ENCODE results near the gene TPMT. TPM values are rescaled to one million over a fixed set of nuclear protein-coding genes. Genes with fewer than 3 reads are reported as not detected.

The TPMT gene
- polyA plus RNA-seq, 3 donors from 2014 or later, result 20.6 to 24.8 (median 24.0) TPM

- DNase-seq, result no peak
- Mint-ChIP-seq H3K4me1 (peaks cover 10 to 11% of the 10 kb centered on the region in 2 donors), H3K4me3 (no peak overlapping the region), H3K27me3 (ENCODE audit: low read depth in 3 of 3) (peaks cover 0 to 2% (median 0%) of the 10 kb centered on the region in 3 donors), H3K27ac (no peak overlapping the region), H3K36me3 (peaks cover 9 to 32% (median 10%) of the 10 kb centered on the region in 3 donors), H3K9me3 (no peaks in the 10 kb centered on the region)
Measured at GRCh38 chr6:18148304-18149025, 6.4 kb downstream of the TPMT start.

DNA sequence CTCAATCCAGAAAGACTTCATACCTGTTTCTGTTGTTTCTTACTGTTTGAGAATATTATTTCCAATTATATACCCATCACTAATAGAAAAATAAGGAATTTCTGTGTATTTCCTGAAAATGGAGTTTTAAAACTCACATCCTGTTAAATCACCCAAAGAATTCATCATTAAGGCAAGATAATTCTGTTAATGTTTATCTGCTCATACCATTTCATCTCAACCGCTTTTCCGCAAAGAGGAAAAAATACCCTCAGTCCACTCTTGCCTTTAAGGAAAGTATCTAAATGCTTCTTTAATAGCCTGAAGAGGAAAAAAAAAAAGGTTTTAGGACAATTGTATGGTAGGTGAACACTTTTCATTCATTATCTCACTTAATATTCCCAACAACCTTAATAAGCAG is 7.3 kb downstream of the TPMT start:
- DNase-seq, result no peak
- Mint-ChIP-seq H3K4me3 (no peak overlapping the region), H3K4me1 (peaks cover 2 to 4% of the 10 kb centered on the region in 2 donors), H3K9me3 (no peaks in the 10 kb centered on the region), H3K27me3 (ENCODE audit: low read depth in 3 of 3) (no peaks in the 10 kb centered on the region), H3K27ac (no peak overlapping the region), H3K36me3 (peaks cover 16 to 39% (median 18%) of the 10 kb centered on the region in 3 donors)

- Mint-ChIP-seq H3K4me3 (no peak overlapping the region), H3K36me3 (peaks cover 21 to 44% (median 22%) of the 10 kb centered on the region in 3 donors), H3K9me3 (no peaks in the 10 kb centered on the region), H3K4me1 (no peaks in the 10 kb centered on the region), H3K27me3 (ENCODE audit: low read depth in 3 of 3) (no peaks in the 10 kb centered on the region), H3K27ac (no peak overlapping the region)
- no peak for DNase-seq
Measured at GRCh38 chr6:18147160-18147559, 7.7 kb downstream of the TPMT start.

DNA sequence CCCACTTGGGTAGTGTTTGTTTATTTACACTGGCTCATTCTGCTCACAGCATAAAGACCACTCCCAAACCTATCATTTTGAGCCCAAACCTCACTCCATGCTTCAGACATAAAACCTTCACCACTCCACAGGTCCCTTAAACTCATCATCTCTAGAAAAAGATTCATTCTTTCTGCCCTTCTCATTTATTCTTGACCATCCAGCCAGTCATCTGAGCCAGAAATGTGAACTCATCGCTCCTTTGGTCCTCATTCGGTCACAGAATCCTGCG is 12.4 kb downstream of the TPMT start:
- H3K36me3 Mint-ChIP-seq, result peaks cover 32 to 55% (median 41%) of the 10 kb centered on the region in 3 donors
- H3K4me1 Mint-ChIP-seq, result no peaks in the 10 kb centered on the region
- no peaks in the 10 kb centered on the region for H3K9me3 Mint-ChIP-seq
- H3K27ac Mint-ChIP-seq, result peak overlapping the region in 1 of 6 donors; percentile 11
- H3K4me3 Mint-ChIP-seq, result no peak overlapping the region
- H3K27me3 Mint-ChIP-seq (ENCODE audit: low read depth in 3 of 3), result no peaks in the 10 kb centered on the region
- no peak for DNase-seq

- no peak overlapping the region for H3K4me3 Mint-ChIP-seq
- no peak for DNase-seq
- no peaks in the 10 kb centered on the region for H3K9me3 Mint-ChIP-seq
- H3K27ac Mint-ChIP-seq, result no peak overlapping the region
- H3K4me1 Mint-ChIP-seq, result no peaks in the 10 kb centered on the region
- H3K27me3 Mint-ChIP-seq (ENCODE audit: low read depth in 3 of 3), result no peaks in the 10 kb centered on the region
- peaks cover 32 to 52% (median 39%) of the 10 kb centered on the region in 3 donors for H3K36me3 Mint-ChIP-seq
Measured at GRCh38 chr6:18141805-18142590, 12.9 kb downstream of the TPMT start.

- no peaks in the 10 kb centered on the region for H3K4me1 Mint-ChIP-seq
- H3K27me3 Mint-ChIP-seq (ENCODE audit: low read depth in 3 of 3), result no peaks in the 10 kb centered on the region
- no peaks in the 10 kb centered on the region for H3K9me3 Mint-ChIP-seq
- H3K27ac Mint-ChIP-seq, result no peak overlapping the region
- no peak overlapping the region for H3K4me3 Mint-ChIP-seq
- peaks cover 32 to 54% (median 46%) of the 10 kb centered on the region in 3 donors for H3K36me3 Mint-ChIP-seq
- DNase-seq, result no peak
Measured at GRCh38 chr6:18139935-18140621, 14.8 kb downstream of the TPMT start.

- no peaks in the 10 kb centered on the region for H3K9me3 Mint-ChIP-seq
- H3K36me3 Mint-ChIP-seq, result peaks cover 37 to 54% (median 52%) of the 10 kb centered on the region in 3 donors
- H3K4me3 Mint-ChIP-seq, result no peak overlapping the region
- no peaks in the 10 kb centered on the region for H3K4me1 Mint-ChIP-seq
- H3K27ac Mint-ChIP-seq, result no peak overlapping the region
- DNase-seq, result no peak
- H3K27me3 Mint-ChIP-seq (ENCODE audit: low read depth in 3 of 3), result no peaks in the 10 kb centered on the region
Measured at GRCh38 chr6:18138906-18139305, 16.0 kb downstream of the TPMT start.

DNA sequence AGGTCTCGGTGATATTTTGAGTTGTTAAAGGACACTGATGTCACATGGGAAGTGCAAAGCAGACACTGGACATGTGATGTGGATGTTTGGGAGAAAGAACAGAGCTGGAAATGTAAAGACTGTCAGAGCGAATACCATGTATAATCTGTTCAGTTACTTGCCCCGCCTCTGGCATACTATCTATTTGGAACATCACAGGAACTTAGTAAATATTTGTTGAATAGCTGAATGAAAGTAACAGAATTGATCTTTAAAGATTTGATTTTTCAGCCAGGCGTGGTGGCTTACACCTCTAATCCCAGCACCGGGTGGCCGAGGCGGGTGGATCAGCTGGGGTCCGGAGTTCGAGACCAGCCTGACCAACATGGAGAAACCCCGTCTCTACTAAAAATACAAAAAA is 18.6 kb downstream of the TPMT start:
- Mint-ChIP-seq H3K36me3 (peaks cover 27 to 50% (median 37%) of the 10 kb centered on the region in 3 donors), H3K9me3 (no peaks in the 10 kb centered on the region), H3K4me1 (no peaks in the 10 kb centered on the region), H3K27ac (no peak overlapping the region), H3K27me3 (ENCODE audit: low read depth in 3 of 3) (no peaks in the 10 kb centered on the region), H3K4me3 (no peak overlapping the region)
- no peak for DNase-seq

- Mint-ChIP-seq H3K27me3 (ENCODE audit: low read depth in 3 of 3) (no peaks in the 10 kb centered on the region), H3K4me3 (no peak overlapping the region), H3K36me3 (peaks cover 26 to 54% (median 32%) of the 10 kb centered on the region in 3 donors), H3K9me3 (no peaks in the 10 kb centered on the region), H3K4me1 (no peaks in the 10 kb centered on the region), H3K27ac (no peak overlapping the region)
- no peak for DNase-seq
Measured at GRCh38 chr6:18135171-18135570, 19.7 kb downstream of the TPMT start.

- Mint-ChIP-seq H3K27me3 (ENCODE audit: low read depth in 3 of 3) (peaks cover 0 to 2% (median 0%) of the 10 kb centered on the region in 3 donors), H3K4me3 (no peak overlapping the region), H3K9me3 (no peaks in the 10 kb centered on the region), H3K4me1 (no peaks in the 10 kb centered on the region), H3K27ac (no peak overlapping the region), H3K36me3 (peaks cover 13 to 42% (median 32%) of the 10 kb centered on the region in 3 donors)
- DNase-seq, result no peak
Measured at GRCh38 chr6:18132346-18132745, 22.5 kb downstream of the TPMT start.

DNA sequence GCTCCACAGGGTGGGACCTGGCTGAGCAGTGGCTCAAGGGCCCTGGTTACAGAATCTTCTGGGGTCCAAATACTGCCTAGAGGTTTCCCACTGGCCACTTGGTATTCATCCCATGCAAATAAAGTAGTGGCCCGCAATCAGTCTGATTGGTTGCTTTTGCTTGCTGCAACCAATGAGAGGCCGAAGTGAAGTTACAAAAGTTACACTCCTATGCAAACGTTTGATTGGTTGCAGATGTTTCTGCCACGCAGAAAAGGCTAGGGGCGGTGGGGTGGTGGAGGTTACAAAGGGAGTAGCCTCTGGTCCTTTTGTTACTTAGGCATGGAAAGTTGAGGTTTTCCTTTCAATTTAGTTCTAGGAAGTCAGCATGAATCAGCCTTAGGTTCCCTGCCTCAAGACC is 28.8 kb downstream of the TPMT start:
- Mint-ChIP-seq H3K36me3 (peaks cover 0 to 12% (median 9%) of the 10 kb centered on the region in 3 donors), H3K4me3 (no peak overlapping the region), H3K27ac (no peak overlapping the region), H3K9me3 (no peaks in the 10 kb centered on the region), H3K27me3 (ENCODE audit: low read depth in 3 of 3) (peaks cover 2 to 6% (median 4%) of the 10 kb centered on the region in 3 donors), H3K4me1 (peaks cover 12 to 16% of the 10 kb centered on the region in 2 donors)
- no peak for DNase-seq

DNA sequence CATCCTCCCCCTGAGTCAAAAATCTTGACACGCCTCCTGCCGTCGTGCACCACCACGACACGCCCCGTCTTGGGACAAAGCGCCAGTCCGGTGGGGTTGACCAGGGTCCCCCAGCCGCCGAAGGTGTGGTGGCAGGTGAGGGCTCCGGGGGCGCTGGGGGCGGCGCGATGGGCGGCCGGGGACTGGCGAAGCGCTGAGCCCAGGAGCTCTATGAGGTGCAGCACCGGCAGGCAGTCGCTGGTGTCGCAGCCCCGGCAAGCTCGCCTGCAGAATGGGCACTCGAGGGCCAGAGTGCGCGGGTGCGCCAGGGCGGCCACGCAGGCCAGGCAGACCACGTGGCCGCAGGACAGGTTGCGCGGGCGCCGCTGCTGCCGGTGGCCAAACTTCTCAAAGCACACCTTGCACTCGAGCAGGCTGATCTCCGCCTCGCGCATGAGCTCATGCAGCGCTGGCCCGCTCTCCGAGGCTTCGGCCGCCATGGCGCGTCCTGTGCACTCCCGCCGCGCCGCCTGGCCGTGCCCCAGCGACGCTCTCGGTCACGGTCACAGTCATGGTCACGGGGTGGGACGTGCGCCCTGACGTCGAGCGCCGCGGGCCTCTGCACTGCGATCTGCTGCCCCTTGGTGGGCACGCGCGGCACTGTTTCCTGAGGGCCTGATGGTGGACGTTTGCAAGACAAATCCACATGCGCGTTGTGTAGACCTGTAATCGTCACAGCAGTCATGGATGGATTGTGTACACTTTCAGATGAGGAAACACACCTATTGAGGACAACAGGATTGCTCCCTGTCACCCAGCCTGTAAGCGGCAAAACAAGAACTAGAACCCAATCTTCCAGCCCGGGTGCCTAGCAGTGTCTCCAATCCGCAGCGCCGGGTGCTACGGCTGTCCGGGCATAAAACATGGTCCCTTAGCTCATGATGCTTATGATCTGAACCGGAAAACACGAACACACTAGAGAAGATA is 32.5 kb downstream of the TPMT start, which contains the start of gene NHLRC1:
NHLRC1 (minus strand) TSS at position 550 of the 966 bp plus-strand sequence; CDS start at position 479, 71 bp downstream.
- peaks cover 13 to 20% of the 10 kb centered on the region in 2 donors for H3K4me1 Mint-ChIP-seq
- H3K36me3 Mint-ChIP-seq, result peaks cover 0 to 4% (median 0%) of the 10 kb centered on the region in 3 donors
- peak; percentile 76 to 80 (median 79) for DNase-seq
- H3K4me3 Mint-ChIP-seq, result peak within 1 kb of the TSS; percentile 73 to 90 (median 83)
- no peaks in the 10 kb centered on the region for H3K9me3 Mint-ChIP-seq
- H3K27me3 Mint-ChIP-seq (ENCODE audit: low read depth in 3 of 3), result peaks cover 2 to 11% (median 5%) of the 10 kb centered on the region in 3 donors
- H3K27ac Mint-ChIP-seq, result peak within 1 kb of the TSS; percentile 15 to 85 (median 55)

DNA sequence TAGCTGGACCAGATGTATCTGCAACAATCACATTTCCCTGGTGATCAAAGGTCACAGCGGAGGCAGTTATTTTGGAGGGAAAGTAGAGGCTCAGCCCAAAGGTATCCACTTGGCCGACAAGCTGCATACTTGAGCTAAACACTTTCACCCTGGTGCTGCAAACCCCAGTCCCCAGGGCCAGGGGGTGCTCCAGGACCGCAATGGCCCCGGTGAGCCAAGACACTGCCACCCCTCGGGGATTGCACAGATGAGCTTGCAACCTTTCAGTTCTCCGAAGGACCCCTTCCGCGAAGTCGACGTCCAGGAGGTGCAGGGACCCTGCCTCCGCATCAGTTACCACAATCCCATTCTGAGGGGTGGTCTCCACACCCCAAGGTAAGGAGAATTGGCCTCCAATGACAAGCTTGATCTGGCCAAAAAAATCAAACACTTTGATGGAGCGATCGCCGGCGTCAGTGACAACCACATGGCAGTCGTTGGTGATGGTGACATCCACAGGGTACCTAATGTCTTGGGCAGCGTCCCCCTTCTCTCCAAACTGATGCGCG is 33.2 kb downstream of the TPMT start:
- DNase-seq, result no peak
- Mint-ChIP-seq H3K4me1 (peaks cover 13 to 20% of the 10 kb centered on the region in 2 donors), H3K27ac (peak overlapping the region in 3 of 6 donors; percentile 34 to 80 (median 46)), H3K27me3 (ENCODE audit: low read depth in 3 of 3) (peaks cover 2 to 11% (median 5%) of the 10 kb centered on the region in 3 donors), H3K36me3 (peaks cover 0 to 4% (median 0%) of the 10 kb centered on the region in 3 donors), H3K4me3 (peak overlapping the region; percentile 73 to 90 (median 79)), H3K9me3 (no peaks in the 10 kb centered on the region)

Data from immature natural killer cell (primary cell).